Naive B cell (primary cell): ENCODE data around the gene FHIT. TPM values are rescaled to one million over a fixed set of nuclear protein-coding genes. Genes with fewer than 3 reads are reported as not detected.

Experiments used
- ATAC-seq, 2 donors: fragments of 150-1000 bp; cut with Tn5 transposase; 2 replicates each; pipeline ENCODE4 v1.10.0; 2021; ENCODE audit warnings: low read depth in 2 of 2, mild to moderate bottlenecking in 2 of 2, moderate library complexity in 2 of 2
- DNase-seq: peaks from one replicate; pipeline ENCODE4 v3.0.0; 2022
- H3K27ac Mint-ChIP-seq, 6 donors: one replicate each; pipeline ENCODE4 v1.8.0; 2020 to 2022; ENCODE audit warnings: mild to moderate bottlenecking in 6 of 6, mixed read lengths in 6 of 6, moderate library complexity in 5 of 6, inconsistent platforms in 2 of 6
- H3K27me3 Mint-ChIP-seq, 3 donors: one replicate each; pipeline ENCODE4 v1.8.0; 2021 to 2022; ENCODE audit warnings: mixed read lengths in 3 of 3, mild to moderate bottlenecking in 1 of 3
- H3K36me3 Mint-ChIP-seq, 2 donors: one replicate each; pipeline ENCODE4 v1.8.0; 2020 to 2022; ENCODE audit warnings: mixed read lengths in 2 of 2, inconsistent platforms in 1 of 2, mild to moderate bottlenecking in 1 of 2
- H3K4me1 Mint-ChIP-seq, 3 donors: one replicate each; pipeline ENCODE4 v1.8.0; 2020 to 2022; ENCODE audit warnings: mixed read lengths in 3 of 3, inconsistent platforms in 1 of 3, mild to moderate bottlenecking in 1 of 3, moderate library complexity in 1 of 3
- H3K4me3 Mint-ChIP-seq, 8 donors: one replicate each; pipeline ENCODE4 v1.8.0; 2020 to 2022; ENCODE audit warnings: mild to moderate bottlenecking in 8 of 8, mixed read lengths in 8 of 8, moderate library complexity in 8 of 8, inconsistent platforms in 2 of 8
- H3K9me3 Mint-ChIP-seq, 7 donors: one replicate each; pipeline ENCODE4 v1.8.0; 2020 to 2022; ENCODE audit warnings: mixed read lengths in 7 of 7, mild to moderate bottlenecking in 5 of 7, inconsistent platforms in 2 of 7, moderate library complexity in 1 of 7
- polyA plus RNA-seq, 6 donors: library from polyadenylated mRNA; unstranded; fragments of 300-500 nt; fragmentation: Illumina TruSeq; gene quantifications; one replicate each; pipeline ENCODE4 v1.2.3, GENCODE V29; 2021; ENCODE audit warnings: low read depth in 6 of 6

The FHIT gene
- polyA plus RNA-seq, 6 donors from 2014 or later: 3.2 to 12.6 (median 7.1) TPM

DNA sequence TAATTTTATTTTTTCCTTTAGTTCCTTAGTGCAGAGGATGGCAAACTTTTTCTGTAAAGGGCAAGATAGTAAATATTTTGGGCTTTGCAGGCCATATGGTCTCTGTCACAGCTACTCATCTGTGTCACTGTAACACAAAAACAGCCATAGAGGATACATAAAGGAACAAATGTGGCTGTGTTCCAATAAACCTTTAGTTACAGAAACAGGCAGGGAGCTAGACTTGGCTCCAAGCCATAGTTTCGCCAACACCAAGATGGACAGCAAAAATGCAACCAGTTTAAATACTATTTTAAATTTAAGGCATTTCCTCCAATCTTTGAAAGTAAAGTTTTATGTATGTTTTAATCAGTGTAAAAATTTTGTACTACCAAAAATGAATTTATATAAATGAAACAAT, 753.4 kb downstream of the FHIT start:
- no peak for DNase-seq
- peaks cover 0 to 6% (median 0%) of the 10 kb centered on the region in 7 donors for H3K9me3 Mint-ChIP-seq
- H3K36me3 Mint-ChIP-seq: peaks cover 0 to 7% of the 10 kb centered on the region in 2 donors
- no peak for ATAC-seq
- H3K27me3 Mint-ChIP-seq: no peaks in the 10 kb centered on the region
- H3K4me1 Mint-ChIP-seq: no peaks in the 10 kb centered on the region
- H3K4me3 Mint-ChIP-seq: no peak overlapping the region
- no peak overlapping the region for H3K27ac Mint-ChIP-seq

DNA sequence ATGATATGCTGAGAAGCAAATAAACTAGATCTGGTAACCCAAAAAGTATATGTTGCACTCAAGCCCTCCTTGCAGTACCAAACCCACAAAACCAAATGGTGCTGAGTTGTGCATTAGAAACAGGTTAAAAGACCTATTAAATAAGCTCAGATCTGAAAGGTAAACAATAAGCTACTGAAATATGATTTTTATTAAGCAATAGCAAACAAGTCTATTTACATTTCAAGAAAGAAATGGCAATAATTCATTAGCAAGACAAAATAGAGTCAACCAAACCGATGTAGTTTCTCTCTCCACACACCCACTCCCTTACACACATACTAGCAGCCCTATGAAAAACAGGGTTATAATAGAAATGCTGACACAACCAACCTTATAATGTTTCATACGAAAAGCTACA, 760.3 kb downstream of the FHIT start:
- Mint-ChIP-seq H3K9me3 (peaks cover 0 to 3% (median 0%) of the 10 kb centered on the region in 7 donors), H3K4me1 (peaks cover 0 to 7% (median 0%) of the 10 kb centered on the region in 3 donors), H3K4me3 (no peak overlapping the region), H3K27me3 (no peaks in the 10 kb centered on the region), H3K36me3 (no peaks in the 10 kb centered on the region), H3K27ac (no peak overlapping the region)
- ATAC-seq (no peak), DNase-seq (no peak)

DNA sequence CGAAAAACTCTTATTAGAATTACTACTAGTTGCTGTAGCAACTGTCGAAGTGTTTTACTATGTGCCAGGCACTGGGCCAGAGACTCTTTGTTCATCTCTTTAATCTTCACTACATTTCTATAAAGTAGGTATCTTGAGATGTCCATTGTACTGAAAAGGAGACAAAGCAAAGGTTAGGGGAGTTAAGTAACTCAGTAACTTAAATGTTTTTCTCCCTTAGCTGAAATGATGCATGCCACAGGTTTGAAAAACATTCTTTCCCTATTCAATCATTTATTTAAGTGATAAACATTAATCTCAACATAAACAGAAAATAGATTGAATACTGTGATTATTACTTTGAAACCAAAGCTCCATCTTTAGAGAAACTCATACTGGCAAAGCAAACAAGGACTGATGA, 776.2 kb downstream of the FHIT start:
- Mint-ChIP-seq H3K27ac (no peak overlapping the region), H3K4me3 (no peak overlapping the region), H3K4me1 (no peaks in the 10 kb centered on the region), H3K9me3 (peaks cover 0 to 11% (median 4%) of the 10 kb centered on the region in 7 donors), H3K36me3 (peaks cover 0 to 2% of the 10 kb centered on the region in 2 donors), H3K27me3 (no peaks in the 10 kb centered on the region)
- DNase-seq: no peak
- no peak for ATAC-seq

DNA sequence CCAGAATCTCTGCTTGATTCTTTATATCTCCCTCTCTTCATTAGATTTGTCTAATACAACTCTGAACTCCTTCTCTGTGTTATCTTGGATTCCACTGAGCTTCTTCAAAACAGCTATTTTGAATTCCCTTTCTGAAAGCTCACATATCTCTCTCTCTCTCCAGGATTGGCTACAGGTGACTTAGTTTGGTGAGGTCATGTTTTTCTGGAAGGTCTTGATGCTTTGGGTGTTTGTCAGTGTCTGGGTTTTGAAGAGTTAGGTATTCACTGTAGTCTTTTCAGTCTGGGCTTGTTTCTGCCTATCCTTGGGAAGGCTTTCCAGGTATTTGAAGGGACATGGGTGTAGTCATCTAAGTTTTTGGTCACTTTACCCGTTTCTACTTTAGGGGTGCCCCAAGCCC, 781.8 kb downstream of the FHIT start:
- DNase-seq (no peak), ATAC-seq (no peak)
- H3K4me1 Mint-ChIP-seq: no peaks in the 10 kb centered on the region
- H3K9me3 Mint-ChIP-seq: peaks cover 12 to 46% (median 19%) of the 10 kb centered on the region in 7 donors
- H3K4me3 Mint-ChIP-seq: no peak overlapping the region
- peaks cover 0 to 15% of the 10 kb centered on the region in 2 donors for H3K36me3 Mint-ChIP-seq
- no peaks in the 10 kb centered on the region for H3K27me3 Mint-ChIP-seq
- peak overlapping the region in 1 of 6 donors; percentile 22 for H3K27ac Mint-ChIP-seq

DNA sequence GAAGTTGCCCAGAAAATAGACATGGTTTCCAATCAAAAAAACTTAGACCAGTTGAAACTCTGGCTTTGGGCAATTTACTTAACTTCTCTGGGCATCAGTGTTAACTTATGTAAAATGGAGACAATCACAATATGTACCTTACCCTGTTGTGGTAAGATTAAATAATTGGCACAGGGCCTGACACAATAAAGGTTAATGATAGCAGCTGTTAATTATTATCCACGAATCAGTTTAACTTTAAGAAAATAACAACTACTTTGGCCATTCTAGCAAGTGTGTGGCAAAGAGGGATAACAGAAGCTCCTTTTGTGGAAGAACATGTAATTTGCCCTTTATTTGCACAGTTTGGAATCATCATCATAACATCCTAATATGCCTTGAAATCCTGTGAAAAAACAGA, 787.6 kb downstream of the FHIT start:
- H3K36me3 Mint-ChIP-seq: no peaks in the 10 kb centered on the region
- ATAC-seq: no peak
- H3K4me3 Mint-ChIP-seq: no peak overlapping the region
- no peak overlapping the region for H3K27ac Mint-ChIP-seq
- no peak for DNase-seq
- no peaks in the 10 kb centered on the region for H3K27me3 Mint-ChIP-seq
- H3K9me3 Mint-ChIP-seq: peaks cover 8 to 34% (median 13%) of the 10 kb centered on the region in 7 donors
- H3K4me1 Mint-ChIP-seq: no peaks in the 10 kb centered on the region

DNA sequence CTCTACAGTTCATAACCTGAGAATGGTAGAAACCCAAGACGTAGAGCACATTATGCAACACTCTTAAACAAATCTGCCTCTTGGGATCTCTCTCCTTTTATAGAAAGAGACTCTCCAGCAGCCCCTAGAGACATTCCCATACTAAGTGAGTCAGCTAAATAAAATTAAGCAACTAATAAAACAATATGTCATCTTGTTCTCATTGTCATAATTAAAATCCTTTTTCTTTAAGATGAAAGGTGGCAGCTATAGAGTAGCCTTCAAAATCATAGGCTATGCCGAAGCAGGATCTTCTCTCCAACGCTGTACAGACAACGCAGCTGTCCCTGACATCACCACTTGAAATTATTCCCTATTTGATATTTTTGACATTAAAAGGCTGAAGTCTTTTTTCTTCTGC, 790.0 kb downstream of the FHIT start:
- ATAC-seq: no peak
- no peak overlapping the region for H3K4me3 Mint-ChIP-seq
- H3K27me3 Mint-ChIP-seq: no peaks in the 10 kb centered on the region
- H3K36me3 Mint-ChIP-seq: no peaks in the 10 kb centered on the region
- DNase-seq: no peak
- H3K27ac Mint-ChIP-seq: no peak overlapping the region
- peaks cover 4 to 16% (median 8%) of the 10 kb centered on the region in 7 donors for H3K9me3 Mint-ChIP-seq
- H3K4me1 Mint-ChIP-seq: no peaks in the 10 kb centered on the region

DNA sequence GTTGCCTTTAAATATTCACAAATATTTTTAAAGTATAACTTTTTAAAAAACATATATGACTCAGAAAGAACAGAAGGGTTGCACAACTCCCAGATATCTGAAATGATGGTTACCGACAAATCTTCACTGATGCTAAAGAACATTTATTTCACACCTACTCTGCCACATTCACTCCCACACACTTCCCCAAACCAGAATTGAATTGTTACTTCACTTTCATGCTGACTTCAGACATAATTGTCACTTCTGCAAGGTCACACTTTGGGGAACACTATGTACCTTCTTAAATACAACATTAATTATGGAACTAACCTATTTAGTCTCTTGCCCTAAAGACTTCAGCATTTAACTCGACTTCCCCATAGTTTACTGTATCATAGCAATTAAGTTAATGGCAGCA, 795.1 kb downstream of the FHIT start:
- Mint-ChIP-seq H3K9me3 (peaks cover 0 to 3% (median 0%) of the 10 kb centered on the region in 7 donors), H3K36me3 (no peaks in the 10 kb centered on the region), H3K4me3 (no peak overlapping the region), H3K4me1 (no peaks in the 10 kb centered on the region), H3K27me3 (no peaks in the 10 kb centered on the region), H3K27ac (no peak overlapping the region)
- no peak for ATAC-seq
- DNase-seq: no peak

DNA sequence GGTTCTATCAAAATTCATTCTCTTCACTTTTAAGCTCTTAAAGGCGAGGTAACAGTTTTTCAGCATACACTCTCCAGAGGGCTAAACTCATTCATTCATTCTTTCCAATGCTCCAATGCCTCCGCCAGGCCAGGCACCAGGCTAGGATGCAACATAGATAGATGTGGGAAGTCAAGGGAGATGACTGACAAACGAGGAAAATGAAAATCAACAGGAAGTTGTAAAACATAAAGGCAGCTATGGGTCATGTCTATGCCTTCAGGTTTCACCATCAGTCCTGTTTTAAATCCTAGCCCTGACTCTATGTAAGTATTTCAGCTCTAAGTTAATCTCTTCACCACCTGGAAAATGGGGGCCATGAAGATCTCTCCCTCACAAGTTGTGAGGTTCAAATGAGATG, 797.9 kb downstream of the FHIT start:
- H3K36me3 Mint-ChIP-seq: no peaks in the 10 kb centered on the region
- H3K27me3 Mint-ChIP-seq: no peaks in the 10 kb centered on the region
- DNase-seq (no peak), ATAC-seq (no peak)
- peaks cover 0 to 3% (median 0%) of the 10 kb centered on the region in 7 donors for H3K9me3 Mint-ChIP-seq
- no peaks in the 10 kb centered on the region for H3K4me1 Mint-ChIP-seq
- H3K27ac Mint-ChIP-seq: no peak overlapping the region
- H3K4me3 Mint-ChIP-seq: no peak overlapping the region

DNA sequence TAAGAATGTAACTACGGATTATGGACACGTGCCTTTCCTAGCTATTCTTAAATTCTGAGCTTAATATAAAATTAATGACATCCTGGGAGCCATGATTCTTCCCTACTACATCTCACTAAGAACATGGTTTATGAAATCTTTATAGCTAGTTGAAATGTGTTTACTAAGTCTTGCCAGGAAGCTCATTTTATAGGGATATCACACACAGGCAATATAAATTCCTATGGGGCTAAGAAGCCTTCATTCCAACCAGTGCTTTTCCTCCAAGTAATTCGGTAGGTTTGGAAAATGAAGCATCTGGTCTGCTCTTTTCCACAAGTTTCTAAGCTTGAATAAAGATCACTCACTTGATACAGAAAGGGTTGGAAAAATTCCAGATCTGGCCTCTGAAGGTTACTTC, 802.6 kb downstream of the FHIT start:
- Mint-ChIP-seq H3K4me3 (no peak overlapping the region), H3K36me3 (no peaks in the 10 kb centered on the region)
- DNase-seq: no peak

DNA sequence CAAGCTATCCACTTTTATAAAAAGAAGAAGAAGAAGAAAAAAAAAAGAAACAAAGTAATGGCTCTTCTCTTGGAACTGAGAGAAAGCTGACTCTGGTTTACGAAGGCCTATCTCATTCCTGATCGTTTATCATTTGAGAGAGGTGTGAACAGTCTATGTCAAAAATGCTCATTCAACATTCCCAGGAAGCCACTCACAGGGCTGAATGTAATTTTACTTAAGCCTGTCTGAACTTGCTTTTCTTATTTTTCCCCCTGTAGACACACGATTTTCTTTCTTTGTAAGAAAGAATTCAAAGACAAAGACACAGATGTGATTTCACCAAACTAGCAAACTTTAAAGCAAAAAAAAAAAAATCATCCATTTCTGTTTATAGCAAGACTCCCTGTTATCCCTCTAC, 805.8 kb downstream of the FHIT start:
- DNase-seq: no peak
- no peak for ATAC-seq
- H3K9me3 Mint-ChIP-seq: peaks cover 0 to 3% (median 0%) of the 10 kb centered on the region in 7 donors
- peak overlapping the region in 2 of 6 donors; percentile 2 to 36 for H3K27ac Mint-ChIP-seq
- no peaks in the 10 kb centered on the region for H3K27me3 Mint-ChIP-seq
- H3K4me3 Mint-ChIP-seq: no peak overlapping the region
- H3K4me1 Mint-ChIP-seq: no peaks in the 10 kb centered on the region
- H3K36me3 Mint-ChIP-seq: no peaks in the 10 kb centered on the region

More for the DNA sequence above, 802.6 kb downstream of the FHIT start:
- no peaks in the 10 kb centered on the region for H3K27me3 Mint-ChIP-seq
- no peak overlapping the region for H3K27ac Mint-ChIP-seq
- H3K4me1 Mint-ChIP-seq: no peaks in the 10 kb centered on the region
- no peak for ATAC-seq
- peaks cover 0 to 1% (median 0%) of the 10 kb centered on the region in 7 donors for H3K9me3 Mint-ChIP-seq

DNA sequence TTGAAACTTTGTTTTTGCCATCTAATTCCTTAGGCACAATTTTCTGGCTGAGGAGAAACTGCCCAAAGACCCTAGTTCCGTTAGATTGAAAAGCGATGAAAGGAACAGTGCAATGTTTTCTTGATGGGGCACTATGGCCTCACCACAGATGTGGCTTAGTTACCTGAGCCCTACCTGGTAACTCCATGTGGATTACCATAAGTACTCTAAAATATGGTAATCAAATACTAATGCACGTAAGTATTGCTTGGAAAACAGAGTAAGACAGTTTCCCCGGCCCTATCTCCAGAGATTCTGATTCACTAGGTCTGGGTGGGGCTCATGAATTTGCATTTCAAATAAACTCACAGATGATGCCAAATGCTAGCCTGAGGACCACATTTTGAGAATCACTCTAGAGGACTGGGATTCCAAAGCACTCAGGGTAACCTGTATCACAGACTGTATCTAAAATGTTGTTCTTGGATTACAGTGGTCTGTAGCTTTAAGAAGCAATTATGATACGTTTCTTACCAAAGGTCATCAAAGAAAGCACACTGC, 806.3 kb downstream of the FHIT start:
- no peak for ATAC-seq
- Mint-ChIP-seq H3K36me3 (no peaks in the 10 kb centered on the region), H3K4me1 (no peaks in the 10 kb centered on the region), H3K27me3 (no peaks in the 10 kb centered on the region), H3K4me3 (no peak overlapping the region), H3K27ac (no peak overlapping the region), H3K9me3 (peaks cover 0 to 3% (median 0%) of the 10 kb centered on the region in 7 donors)
- DNase-seq: no peak

DNA sequence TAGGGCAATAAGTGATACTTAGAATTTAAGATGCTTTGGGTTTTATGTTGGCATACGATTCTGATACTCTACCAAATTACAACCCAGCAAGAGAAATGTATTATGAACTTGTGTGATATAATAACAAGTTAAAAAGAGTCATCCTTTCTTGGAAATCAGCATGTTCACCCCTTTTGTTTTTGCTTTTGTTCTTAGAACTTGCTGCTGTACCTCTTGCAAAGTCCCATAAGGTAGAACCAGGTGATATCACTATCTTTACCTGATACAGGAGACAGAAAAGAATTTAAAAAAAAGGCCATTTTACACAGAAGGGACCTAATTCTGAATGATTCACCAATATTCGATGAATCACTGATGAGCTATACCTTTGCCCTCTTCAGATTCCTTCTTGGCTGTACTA, 810.4 kb downstream of the FHIT start:
- no peak for ATAC-seq
- no peak for DNase-seq
- Mint-ChIP-seq H3K27ac (no peak overlapping the region), H3K27me3 (no peaks in the 10 kb centered on the region), H3K4me1 (no peaks in the 10 kb centered on the region), H3K36me3 (no peaks in the 10 kb centered on the region), H3K9me3 (peaks cover 0 to 3% (median 1%) of the 10 kb centered on the region in 7 donors), H3K4me3 (no peak overlapping the region)

DNA sequence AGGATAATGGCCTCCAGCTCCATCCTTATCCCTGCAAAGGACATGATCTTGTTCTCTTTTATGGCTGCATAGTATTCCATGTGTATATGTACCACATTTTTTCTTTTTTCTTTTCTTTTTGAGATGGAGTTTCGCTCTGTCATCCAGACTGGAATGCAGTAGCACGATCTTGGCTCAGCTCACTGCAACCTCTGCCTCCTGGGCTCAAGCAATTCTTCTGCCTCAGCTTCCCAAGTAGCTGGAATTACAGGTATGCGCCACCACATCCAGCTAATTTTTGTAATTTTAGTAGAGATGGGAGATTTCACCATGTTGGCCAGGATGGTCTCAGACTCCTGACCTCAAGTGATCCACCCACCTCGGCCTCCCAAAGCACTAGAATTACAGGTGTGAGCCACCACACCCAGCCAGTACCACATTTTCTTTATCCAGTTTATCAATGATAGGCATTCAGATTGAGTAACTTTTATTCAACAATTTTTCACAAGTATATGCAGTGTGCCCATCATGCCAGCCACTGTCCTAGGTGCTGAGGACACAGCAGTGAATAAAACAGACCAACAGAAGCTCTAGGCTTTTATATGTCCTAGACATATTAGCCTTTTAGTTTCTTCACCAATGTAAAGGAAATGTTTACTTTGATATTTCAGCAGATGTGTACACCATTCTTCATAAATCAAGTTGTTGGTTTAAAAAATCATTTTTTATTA, 815.2 kb downstream of the FHIT start:
- H3K36me3 Mint-ChIP-seq: no peaks in the 10 kb centered on the region
- peaks cover 0 to 1% (median 0%) of the 10 kb centered on the region in 7 donors for H3K9me3 Mint-ChIP-seq
- H3K4me1 Mint-ChIP-seq: no peaks in the 10 kb centered on the region
- no peaks in the 10 kb centered on the region for H3K27me3 Mint-ChIP-seq
- H3K27ac Mint-ChIP-seq: peak overlapping the region in 1 of 6 donors; percentile 19
- ATAC-seq: no peak
- H3K4me3 Mint-ChIP-seq: no peak overlapping the region
- DNase-seq: no peak

DNA sequence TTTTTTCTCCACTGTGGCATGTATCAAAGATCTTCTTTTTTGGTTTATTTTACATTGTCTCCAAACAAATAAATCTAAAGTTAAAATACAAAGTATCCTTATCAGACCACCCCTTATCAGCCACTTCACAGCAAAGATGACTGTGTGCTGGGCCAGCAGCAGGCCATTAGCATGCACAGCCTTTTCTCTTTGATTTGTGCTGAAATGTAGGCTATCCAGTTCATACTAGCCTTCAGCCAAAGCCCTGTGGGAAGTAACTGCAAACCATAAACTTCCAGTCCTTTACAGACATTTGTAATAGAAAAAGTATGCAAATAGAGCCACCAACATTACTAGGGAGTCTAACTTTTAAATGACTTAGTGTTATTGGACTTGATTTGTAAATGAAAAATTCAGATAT, 816.3 kb downstream of the FHIT start:
- DNase-seq: no peak
- H3K36me3 Mint-ChIP-seq: no peaks in the 10 kb centered on the region
- ATAC-seq: no peak

More for the DNA sequence above, 816.3 kb downstream of the FHIT start:
- Mint-ChIP-seq H3K4me1 (no peaks in the 10 kb centered on the region), H3K9me3 (peaks cover 0 to 1% (median 0%) of the 10 kb centered on the region in 7 donors), H3K27ac (no peak overlapping the region), H3K4me3 (no peak overlapping the region), H3K27me3 (no peaks in the 10 kb centered on the region)
